HFFc6 (cell line): ENCODE results near the gene LHPP. TPM values are rescaled to one million over a fixed set of nuclear protein-coding genes. Genes with fewer than 3 reads are reported as not detected.

Experiments
- DNase-seq: peaks from one replicate; pipeline ENCODE4 v3.0.0-alpha.2; 2018
- H3K27ac Mint-ChIP-seq: 2 replicates; pipeline ENCODE4 v1.8.0; 2020; ENCODE audit warnings: mild to moderate bottlenecking, mixed read lengths
- H3K27me3 Mint-ChIP-seq: 2 replicates; pipeline ENCODE4 v1.8.0; 2021; ENCODE audit warnings: mild to moderate bottlenecking, moderate library complexity, mixed read lengths; ENCODE audit not compliant: insufficient read depth
- H3K36me3 Mint-ChIP-seq: 2 replicates; pipeline ENCODE4 v1.8.0; 2021; ENCODE audit warnings: low read depth, mixed read lengths
- H3K4me1 Mint-ChIP-seq: 2 replicates; pipeline ENCODE4 v1.8.0; 2020; ENCODE audit warnings: low read depth, mixed read lengths
- H3K4me3 Mint-ChIP-seq: 2 replicates; pipeline ENCODE4 v1.8.0; 2020; ENCODE audit warnings: mild to moderate bottlenecking, moderate library complexity, mixed read lengths
- H3K9me3 Mint-ChIP-seq: 2 replicates; pipeline ENCODE4 v1.8.0; 2020; ENCODE audit warnings: mild to moderate bottlenecking, mixed read lengths
- CTCF ChIP-seq: fragments of 200-600 bp; sonication (generic); IDR thresholded peaks from 2 replicates; pipeline ENCODE4 v1.5.0; 2021; ENCODE audit warnings: antibody characterized with exemption, mild to moderate bottlenecking
- long read RNA-seq: library from polyadenylated mRNA; unstranded; transcript quantifications from one replicate; pipeline ENCODE4 v2.0.0, GENCODE V29; 2019
- total RNA-seq, 6 experiments: library from RNA; stranded (reverse); fragmentation: NEBNext Ultra II Directional; extraction: Animal tissue kit (Norgen Biotek cat#: 25700); gene quantifications; 2 replicates in 1 of 6; 3 replicates in 5 of 6; pipeline ENCODE4 v1.2.3, GENCODE V29; 2021

LHPP gene
- 10 to 100 TPM; 12.5 to 17.3 (median 14.0) TPM for total RNA-seq
- long read RNA-seq, partial matches to known transcripts, result 1 of 13 reads
- long read RNA-seq, other reads (novel, unspliced or antisense), result 7 of 13 reads

GRCh38 chr10:124461642-124462347 is at the start of gene LHPP:
LHPP (plus strand) TSS chr10:124461823; CDS start chr10:124461863, 40 bp downstream.
- peak; percentile 59 for DNase-seq
- H3K27ac Mint-ChIP-seq, result peak within 1 kb of the TSS; percentile 79
- H3K4me1 Mint-ChIP-seq, result peaks cover 6% of the 10 kb centered on the region
- H3K9me3 Mint-ChIP-seq, result no peaks in the 10 kb centered on the region
- H3K36me3 Mint-ChIP-seq, result no peaks in the 10 kb centered on the region
- H3K4me3 Mint-ChIP-seq, result peak within 1 kb of the TSS; percentile 88
- peak; percentile 80 for TF ChIP-seq CTCF
- H3K27me3 Mint-ChIP-seq, result peaks cover 10% of the 10 kb centered on the region

- H3K27me3 Mint-ChIP-seq, result no peaks in the 10 kb centered on the region
- no peak for TF ChIP-seq CTCF
- H3K4me3 Mint-ChIP-seq, result no peak overlapping the region
- H3K4me1 Mint-ChIP-seq, result peaks cover 44% of the 10 kb centered on the region
- 0 out of 2 replicates have a peak overlapping the region, but pooled peaks have one; percentile 15 for H3K27ac Mint-ChIP-seq
- H3K36me3 Mint-ChIP-seq, result peaks cover 8% of the 10 kb centered on the region; the same call in 1 of the 2 replicates
- no peak for DNase-seq
- H3K9me3 Mint-ChIP-seq, result no peaks in the 10 kb centered on the region
Observed at GRCh38 chr10:124414076-124414475, 47.5 kb upstream of the LHPP start.

GRCh38 chr10:124415210-124415609 is 46.4 kb upstream of the LHPP start:
- Mint-ChIP-seq H3K4me3 (no peak overlapping the region), H3K27ac (no peak overlapping the region; the same call in 1 of the 2 replicates), H3K27me3 (peaks cover 2% of the 10 kb centered on the region), H3K36me3 (peaks cover 3% of the 10 kb centered on the region; the same call in 1 of the 2 replicates), H3K9me3 (no peaks in the 10 kb centered on the region), H3K4me1 (peaks cover 42% of the 10 kb centered on the region)
- DNase-seq, result no peak
- no peak for TF ChIP-seq CTCF

- TF ChIP-seq CTCF, result no peak
- peaks cover 5% of the 10 kb centered on the region for H3K27me3 Mint-ChIP-seq
- H3K36me3 Mint-ChIP-seq, result no peaks in the 10 kb centered on the region
- H3K4me3 Mint-ChIP-seq, result peak overlapping the region; percentile 95
- H3K9me3 Mint-ChIP-seq, result no peaks in the 10 kb centered on the region
- DNase-seq, result no peak
- H3K27ac Mint-ChIP-seq, result peak overlapping the region; percentile 40; the same call in 1 of the 2 replicates
- H3K4me1 Mint-ChIP-seq, result peaks cover 41% of the 10 kb centered on the region
Observed at GRCh38 chr10:124416733-124417132, 44.9 kb upstream of the LHPP start.

GRCh38 chr10:124417895-124418725 is 43.5 kb upstream of the LHPP start:
- no peaks in the 10 kb centered on the region for H3K9me3 Mint-ChIP-seq
- H3K27me3 Mint-ChIP-seq, result peaks cover 11% of the 10 kb centered on the region
- H3K4me1 Mint-ChIP-seq, result peaks cover 41% of the 10 kb centered on the region
- no peaks in the 10 kb centered on the region for H3K36me3 Mint-ChIP-seq
- TF ChIP-seq CTCF, result peak; percentile 43
- DNase-seq, result peak; percentile 36
- H3K4me3 Mint-ChIP-seq, result peak overlapping the region; percentile 95
- H3K27ac Mint-ChIP-seq, result peak overlapping the region; percentile 85
